HFF-Myc (cell line): Measurements from ENCODE around the gene TXNDC11.

Experiments used
- DNase-seq: peaks from one replicate; pipeline ENCODE4 v3.0.0-alpha.2; 2011; ENCODE audit warnings: low read depth; ENCODE audit errors: extremely low read depth
- H3K4me3 ChIP-seq: replicated peaks from 2 replicates; pipeline ENCODE4 v1.5.1; 2011; ENCODE audit warnings: low read depth, mild to moderate bottlenecking, control low read depth, low read length
- CTCF ChIP-seq: IDR thresholded peaks from 2 replicates; pipeline ENCODE4 v1.5.1; 2012; ENCODE audit warnings: mild to moderate bottlenecking, low read depth, low read length, control low read depth; ENCODE audit errors: missing control alignments

Gene TXNDC11

GRCh38 chr16:11676799-11677198 lies 65.9 kb downstream of the TXNDC11 start:
- H3K4me3 ChIP-seq, result no peak overlapping the region
- TF ChIP-seq CTCF, result no peak
- no peak for DNase-seq

DNA sequence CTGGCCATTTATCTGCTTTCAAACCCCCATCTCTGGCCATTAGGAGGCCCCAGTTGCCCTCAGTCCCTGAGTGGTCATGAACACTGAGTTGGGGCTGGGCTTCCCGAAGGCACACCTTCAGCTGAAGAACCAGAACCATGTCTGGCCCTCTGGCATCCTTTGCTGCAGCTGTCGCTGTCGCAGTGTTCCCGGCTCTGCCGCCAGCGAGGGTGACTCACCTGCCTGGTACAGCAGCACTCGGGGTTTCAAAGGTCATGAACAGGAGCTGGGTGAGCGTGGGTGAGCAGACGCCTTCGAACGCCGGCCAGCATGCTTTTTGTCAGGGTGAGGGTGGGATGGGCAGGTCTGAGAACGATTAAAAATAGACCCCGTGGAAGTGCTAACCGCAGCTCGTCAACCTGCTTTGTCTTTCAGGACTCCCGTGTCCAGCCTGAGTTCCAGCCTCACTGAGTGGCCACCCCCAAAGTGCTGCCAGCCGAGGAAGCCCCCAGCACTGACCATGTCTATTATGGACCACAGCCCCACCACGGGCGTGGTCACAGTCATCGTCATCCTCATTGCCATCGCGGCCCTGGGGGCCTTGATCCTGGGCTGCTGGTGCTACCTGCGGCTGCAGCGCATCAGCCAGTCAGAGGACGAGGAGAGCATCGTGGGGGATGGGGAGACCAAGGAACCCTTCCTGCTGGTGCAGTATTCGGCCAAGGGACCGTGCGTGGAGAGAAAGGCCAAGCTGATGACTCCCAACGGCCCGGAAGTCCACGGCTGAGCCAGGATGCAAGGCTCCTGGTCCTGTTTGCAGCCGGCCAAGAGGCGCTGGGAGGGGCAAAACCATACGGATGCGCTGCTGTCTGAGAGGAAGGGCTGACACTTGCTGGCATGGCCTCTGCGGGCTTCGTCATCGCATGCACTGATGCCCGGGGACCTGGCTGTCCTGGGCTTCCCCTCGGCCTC lies 66.8 kb downstream of the TXNDC11 start:
- no peak for TF ChIP-seq CTCF
- H3K4me3 ChIP-seq, result no peak overlapping the region
- DNase-seq, result no peak

GRCh38 chr16:11674818-11675560 lies 67.7 kb downstream of the TXNDC11 start:
- H3K4me3 ChIP-seq, result no peak overlapping the region
- no peak for TF ChIP-seq CTCF
- no peak for DNase-seq

DNA sequence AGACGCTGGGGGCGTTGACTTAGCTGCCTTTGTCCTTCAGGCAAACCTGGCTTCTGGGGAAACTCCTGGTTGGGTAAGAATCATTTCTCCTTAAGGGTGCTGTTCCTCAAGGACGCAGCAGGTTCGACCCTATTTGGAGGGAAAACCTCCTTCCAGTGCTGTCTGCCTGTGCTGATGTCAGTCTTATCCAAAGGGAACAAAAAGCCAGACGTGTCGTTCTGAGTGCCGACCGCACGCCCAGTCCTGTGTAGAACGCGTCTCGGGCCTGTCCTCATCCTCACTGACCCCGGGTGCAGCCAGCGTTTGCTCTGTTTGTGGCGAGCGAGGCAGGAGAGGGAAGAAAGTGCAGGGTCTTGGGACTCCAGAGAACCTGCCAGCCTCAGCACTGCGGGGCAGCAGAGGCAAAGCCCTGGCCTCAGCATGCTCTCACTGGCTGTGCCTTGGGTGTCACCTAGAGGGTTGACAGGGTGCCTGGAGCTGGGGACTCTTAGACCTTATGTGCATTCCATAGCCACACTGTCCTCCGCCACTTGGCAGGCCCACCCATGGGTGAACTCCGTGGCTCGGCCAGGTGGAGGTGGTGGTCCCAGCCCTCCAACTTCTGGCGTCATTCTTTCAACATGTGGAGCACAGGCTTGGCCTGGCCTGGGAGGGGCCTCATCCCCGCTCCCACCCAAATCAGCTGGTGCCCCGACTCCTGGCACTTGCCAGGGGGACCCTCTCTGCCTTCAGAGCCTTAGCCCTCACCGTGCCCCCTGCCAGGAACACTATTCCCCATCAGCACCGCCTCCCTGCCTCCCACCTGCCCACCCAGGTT lies 68.4 kb downstream of the TXNDC11 start:
- no peak for DNase-seq
- no peak for TF ChIP-seq CTCF
- no peak overlapping the region for H3K4me3 ChIP-seq

DNA sequence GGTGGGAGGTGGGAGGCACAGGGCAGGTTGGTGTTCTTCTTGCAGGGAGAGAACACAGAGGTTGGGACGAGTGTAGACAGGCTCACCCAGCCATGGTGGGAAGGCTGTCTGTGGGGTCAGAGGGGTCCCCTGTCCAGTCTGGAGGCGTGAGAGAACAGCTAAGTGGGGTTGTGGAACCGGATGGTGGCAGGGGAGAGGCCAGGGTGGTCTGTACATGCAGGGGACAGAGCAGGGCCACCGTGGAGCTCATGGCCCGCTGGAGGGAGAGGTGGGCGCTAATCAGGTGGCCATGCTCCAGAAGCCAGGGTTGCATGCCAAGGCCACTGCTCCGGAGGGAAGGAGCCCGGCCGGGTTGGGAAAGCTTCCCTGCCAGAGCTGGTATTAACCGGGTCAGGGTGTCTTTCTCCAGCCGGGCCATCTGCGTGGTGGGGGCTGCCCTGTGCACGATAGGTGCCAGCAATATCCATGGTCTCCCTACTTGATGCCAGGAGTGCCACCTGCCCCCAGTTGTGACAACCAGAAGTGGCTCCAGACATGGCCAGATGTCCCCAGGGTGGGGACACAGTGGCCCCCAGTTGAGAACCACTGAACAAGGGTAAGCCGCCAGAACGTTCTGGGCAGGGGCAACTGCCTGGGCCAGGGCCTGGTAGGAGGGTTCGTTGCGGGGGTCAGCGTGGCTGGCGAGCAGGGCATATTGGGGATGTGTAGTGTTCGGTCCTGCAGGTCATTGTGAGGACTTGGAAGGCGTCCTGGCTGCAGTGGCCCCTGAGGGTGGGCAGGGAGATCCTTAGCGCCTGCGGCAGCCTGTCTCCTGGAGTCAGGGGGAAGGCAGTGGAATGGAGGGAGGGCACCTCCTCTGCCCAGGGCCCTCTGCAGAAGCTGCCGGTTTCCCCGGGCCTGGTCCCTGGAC lies 69.3 kb downstream of the TXNDC11 start:
- TF ChIP-seq CTCF, result no peak
- no peak overlapping the region for H3K4me3 ChIP-seq
- DNase-seq, result no peak
